Activated naive CD8-positive, alpha-beta T cell treated with anti-CD3 and anti-CD28 coated beads, Interleukin-2, amount 50 U/mL, for 16 hours (primary cell): ENCODE results near the gene MAU2.

Source experiments
- DNase-seq: peaks from one replicate; pipeline ENCODE4 v3.0.0-alpha.2; 2020; ENCODE audit warnings: low read depth, low spot score

The MAU2 gene, protein sequence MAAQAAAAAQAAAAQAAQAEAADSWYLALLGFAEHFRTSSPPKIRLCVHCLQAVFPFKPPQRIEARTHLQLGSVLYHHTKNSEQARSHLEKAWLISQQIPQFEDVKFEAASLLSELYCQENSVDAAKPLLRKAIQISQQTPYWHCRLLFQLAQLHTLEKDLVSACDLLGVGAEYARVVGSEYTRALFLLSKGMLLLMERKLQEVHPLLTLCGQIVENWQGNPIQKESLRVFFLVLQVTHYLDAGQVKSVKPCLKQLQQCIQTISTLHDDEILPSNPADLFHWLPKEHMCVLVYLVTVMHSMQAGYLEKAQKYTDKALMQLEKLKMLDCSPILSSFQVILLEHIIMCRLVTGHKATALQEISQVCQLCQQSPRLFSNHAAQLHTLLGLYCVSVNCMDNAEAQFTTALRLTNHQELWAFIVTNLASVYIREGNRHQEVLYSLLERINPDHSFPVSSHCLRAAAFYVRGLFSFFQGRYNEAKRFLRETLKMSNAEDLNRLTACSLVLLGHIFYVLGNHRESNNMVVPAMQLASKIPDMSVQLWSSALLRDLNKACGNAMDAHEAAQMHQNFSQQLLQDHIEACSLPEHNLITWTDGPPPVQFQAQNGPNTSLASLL

DNA sequence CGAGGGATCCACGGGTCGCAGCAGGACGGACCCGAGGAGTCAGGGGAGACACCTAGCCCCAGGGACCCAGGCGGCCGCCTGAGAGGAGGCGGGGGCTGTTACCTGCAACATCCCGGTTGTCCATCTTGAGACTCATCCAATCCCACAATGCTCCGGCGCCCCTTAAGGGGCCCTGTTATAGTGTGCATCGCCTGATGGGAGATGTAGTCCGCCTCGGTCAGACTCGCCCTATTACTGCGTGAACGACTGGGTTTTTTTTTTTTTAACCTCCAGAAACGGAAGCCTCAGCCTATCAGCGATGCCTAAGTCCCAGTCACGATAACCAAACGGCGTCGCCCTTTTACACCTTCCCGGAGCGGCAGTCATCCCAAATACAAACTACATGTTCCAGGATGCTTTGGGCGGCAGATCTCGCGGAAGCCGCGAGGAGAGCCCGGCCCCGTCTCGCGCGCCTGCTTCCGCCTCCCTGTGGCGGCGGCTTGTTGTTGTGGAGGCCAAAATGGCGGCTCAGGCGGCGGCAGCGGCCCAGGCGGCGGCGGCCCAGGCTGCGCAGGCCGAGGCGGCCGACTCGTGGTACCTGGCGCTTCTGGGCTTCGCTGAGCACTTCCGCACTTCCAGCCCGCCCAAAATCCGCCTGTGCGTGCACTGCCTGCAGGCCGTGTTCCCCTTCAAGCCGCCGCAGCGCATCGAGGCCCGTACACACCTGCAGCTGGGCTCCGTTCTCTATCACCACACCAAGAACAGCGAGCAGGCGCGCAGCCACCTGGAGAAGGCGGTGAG, at the start of gene MAU2, which contains the start of gene SUGP1:
Gene MAU2, plus strand, starts transcription at position 469 of the 780 bp plus-strand sequence. Its CDS starts 31 bp downstream, at position 500.
Gene SUGP1, minus strand, starts transcription at position 149 of the 780 bp plus-strand sequence. Its CDS starts 13 bp downstream, at position 136.
- DNase-seq, result peak; percentile 82

DNA sequence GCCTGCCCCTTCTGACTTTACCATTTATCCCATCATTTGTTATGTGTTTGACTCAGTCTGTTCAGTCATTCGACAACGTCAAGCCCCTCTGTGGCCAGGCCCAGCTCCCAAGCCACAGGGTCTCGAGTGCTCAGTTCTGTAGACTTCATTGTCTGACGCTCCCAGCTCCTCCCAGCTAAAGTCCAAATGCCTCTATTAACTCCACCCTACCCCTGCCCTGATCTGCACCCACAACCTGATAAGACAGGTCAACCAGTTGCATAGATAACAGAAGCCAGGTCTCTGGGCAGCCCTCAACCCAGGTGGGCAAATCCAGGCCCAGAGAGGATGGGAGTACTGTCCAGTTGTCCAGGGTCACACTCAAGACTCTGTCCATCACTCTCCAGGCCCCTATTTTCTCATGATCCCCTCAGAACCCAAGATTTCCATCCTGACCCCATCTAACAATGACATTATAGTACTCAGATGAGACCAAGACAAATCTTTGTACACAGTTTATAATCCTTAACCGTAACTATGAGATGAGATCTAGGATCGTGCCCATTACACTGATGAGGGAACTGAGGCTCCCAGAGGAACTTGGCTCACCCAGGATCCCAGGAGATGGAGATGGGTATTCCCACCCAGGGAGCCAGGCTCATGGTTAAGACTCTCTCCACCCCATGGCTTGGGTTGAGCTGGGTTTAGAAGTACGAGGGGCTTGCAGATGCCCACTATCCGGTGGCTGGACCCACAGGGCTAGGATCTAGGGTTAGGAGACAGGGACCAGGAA, 48.6 kb upstream of the MAU2 start:
- DNase-seq, result no peak

DNA sequence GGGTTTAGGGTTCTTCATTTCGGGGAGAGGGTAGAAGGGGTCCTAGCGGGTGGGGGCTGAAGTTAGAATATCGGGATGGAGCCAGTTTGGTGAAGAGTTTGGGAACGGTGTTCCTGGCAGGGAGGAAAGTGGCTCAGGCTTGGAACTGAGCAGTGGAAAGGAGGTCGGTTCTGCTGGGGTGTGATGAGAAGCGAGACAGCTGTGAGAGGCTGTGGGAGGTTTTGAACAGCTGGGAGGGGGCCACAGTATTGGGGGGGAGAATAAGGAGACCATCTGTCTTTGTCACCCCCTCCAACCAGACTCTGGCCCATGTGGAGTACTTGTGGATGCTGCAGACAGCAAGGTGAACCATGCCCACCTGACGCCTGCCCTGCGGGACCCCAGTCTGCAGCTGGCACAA, 46.5 kb upstream of the MAU2 start:
- no peak for DNase-seq

DNA sequence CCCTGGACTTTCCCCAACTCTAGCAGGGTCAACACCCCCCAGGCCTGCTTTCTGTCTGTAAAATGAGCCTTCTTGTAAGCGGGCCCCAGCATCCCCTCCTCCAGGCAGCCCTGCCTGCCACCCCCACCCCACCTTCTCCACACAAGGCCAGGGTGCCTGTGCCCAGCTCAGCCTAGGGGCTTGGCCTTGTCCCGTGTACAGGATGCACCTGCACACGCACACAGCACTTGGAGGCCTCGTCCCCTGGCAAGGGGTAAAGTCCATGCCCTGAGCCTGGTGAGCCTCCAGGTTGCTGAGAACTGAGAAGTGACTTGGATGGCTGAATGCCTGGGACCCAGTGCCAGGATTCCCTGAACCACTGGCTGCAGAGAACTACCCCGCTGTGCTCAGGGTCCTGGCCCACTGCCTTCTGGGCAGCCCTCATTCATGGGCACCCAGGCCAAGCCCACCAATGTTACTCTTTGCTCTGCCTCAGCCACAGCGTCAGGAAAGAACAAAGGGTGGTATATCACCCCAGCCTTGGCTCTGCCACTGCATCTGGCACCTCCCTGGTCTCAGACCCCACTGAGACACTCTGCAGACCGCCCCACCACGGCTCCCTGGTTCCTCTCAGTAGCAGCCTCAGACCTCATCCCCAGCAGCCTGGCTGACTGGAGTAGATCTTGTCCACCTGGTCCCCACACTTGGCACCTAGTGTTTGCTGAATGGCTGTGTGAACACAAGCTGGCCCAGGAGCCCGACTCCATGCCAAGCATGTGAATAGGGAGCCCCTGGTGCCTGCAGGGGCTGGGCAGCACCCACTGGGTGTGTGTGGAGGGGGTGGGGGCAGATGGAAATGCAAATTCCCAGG, 45.7 kb upstream of the MAU2 start:
- no peak for DNase-seq

DNA sequence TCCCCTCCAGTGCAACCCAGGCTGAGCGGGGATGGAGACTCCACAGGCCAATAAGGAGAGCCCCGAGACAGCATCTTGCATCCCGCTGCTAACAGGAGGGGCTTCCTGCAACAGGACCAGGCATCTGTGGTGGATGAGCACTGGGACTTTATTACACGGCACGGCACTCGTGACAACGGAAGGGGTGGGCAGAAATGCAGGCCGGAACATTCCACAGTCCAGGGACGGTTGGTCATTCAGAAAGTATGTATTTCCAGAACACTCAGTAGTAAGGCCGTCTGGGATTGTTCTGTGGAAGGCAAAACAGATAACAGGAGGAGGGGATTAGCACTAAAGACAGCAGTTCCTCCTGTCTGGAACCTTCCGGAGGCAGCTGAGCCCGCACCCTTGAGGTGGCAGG, 44.2 kb upstream of the MAU2 start:
- no peak for DNase-seq

DNA sequence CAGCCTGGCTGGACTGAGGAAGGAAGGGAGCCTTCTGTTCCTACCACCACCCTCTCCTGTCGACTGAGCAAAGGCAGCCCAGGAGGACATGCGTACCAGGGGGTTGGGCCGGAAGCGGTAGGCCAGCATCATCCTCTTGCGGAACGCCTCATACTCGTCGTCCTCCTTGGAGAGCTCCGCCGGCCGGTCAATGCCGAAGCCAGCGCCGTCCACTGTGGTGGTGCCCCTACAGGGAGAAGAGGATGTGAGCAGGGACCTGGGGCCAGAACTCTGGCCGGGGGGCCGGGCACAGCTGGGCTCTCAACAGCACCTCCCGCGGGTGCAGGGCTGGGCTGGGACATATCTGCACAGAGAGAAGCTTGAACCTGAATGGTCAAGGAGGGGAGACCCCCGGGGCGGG, 43.8 kb upstream of the MAU2 start:
- no peak for DNase-seq

DNA sequence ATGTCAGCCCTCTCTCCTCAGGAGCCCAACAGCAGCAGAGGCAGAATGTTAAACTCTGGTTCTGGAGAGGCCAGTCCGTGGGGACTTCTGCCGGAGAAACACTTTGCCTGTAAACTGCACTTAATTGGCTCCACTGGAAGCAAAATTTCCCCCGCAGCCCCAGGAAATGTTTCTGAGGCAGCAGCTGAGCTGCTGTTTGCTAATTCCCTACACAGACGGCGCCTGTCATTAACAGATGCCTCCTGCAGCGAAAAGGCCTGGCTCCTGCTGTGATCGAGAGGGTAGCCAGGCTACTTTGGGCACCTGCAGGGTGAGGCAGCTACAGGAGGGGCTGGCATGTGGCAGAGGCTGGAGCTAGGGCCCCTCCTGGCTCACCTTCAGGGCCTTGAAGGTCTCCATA, 42.3 kb upstream of the MAU2 start:
- DNase-seq, result no peak

DNA sequence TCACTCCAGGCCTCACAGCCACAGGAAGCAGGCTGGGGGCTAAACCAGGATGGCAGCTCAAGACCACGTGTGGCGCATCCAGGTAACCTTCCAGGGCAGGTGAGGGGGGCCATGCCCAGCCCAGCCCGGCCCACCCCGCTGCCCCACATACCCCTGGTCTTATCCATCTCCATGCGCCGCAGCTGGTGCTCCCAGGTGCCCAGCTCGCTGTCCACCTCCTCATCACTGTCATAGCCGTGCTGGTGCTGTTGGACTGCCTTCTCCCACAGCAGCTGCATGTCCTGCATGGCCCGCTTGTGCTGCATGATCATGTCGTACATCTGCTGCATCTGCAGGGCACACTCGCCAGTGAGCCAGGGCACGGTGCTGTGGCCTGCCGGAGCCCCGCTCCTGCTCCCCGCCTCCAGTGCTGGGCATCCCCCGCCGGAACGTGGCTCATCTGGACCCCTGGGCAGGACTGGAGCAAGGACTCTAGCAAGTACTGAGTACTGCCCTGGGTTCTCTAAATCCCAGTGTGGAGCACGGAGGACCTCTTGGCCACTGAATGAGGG, 41.5 kb upstream of the MAU2 start:
- DNase-seq, result no peak

DNA sequence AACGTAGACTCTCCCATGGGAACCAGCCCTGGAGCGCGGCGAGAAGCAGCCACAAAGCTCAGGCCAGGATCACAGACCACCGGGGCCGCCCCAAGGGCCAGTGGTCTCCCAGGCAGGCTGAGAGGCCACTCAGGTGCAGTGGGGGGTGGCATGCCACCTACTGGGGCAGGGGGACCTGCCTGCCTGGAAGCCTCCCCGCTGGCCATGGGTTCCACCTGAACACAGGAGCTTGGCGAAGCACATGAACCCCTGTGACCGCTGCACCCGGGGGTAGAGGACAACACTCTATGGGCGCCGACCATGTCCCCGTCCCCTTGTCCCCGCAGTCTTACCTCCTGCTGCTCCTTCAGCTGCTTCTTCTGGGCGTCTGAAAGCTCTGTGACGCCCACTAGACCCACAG, 40.8 kb upstream of the MAU2 start:
- DNase-seq, result no peak

DNA sequence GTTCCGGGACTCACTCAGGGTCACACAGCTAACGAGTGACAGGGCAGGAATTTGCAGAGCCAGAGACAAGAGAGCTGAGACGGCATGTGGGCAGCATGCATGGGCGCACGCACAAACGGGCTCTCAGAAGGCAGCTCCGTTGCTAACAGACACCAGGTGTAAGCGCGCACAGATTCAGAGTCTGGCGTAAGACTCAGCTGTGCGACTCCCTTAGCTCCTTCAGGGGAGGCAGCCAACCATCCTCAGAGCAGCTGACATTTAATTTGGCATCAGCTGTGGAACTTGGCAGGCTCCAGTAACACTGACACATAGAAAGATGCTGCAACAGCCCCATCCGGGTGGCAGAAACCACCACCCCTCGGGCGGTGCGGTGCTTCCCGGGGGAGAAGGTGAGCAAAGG, 40.1 kb upstream of the MAU2 start:
- DNase-seq, result no peak

DNA sequence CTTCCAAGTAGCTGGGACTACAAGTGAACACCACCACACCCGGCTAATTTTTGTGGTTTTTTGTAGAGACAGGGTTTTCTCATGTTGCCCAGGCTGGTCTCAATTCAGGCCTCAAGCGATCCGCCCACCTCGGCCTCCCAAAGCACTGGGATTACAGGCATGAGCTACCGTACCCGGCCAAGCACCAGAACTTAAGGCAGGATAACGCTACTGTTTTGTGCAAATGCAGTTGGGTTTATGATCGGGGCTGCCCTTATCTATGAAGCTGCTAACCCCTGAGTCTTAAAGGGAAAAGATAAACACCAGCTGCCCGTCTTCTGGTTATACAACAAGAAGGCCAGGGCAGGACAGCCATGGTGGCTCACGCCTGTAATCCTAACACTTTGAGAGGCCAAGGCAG, 34.9 kb upstream of the MAU2 start:
- DNase-seq, result no peak

DNA sequence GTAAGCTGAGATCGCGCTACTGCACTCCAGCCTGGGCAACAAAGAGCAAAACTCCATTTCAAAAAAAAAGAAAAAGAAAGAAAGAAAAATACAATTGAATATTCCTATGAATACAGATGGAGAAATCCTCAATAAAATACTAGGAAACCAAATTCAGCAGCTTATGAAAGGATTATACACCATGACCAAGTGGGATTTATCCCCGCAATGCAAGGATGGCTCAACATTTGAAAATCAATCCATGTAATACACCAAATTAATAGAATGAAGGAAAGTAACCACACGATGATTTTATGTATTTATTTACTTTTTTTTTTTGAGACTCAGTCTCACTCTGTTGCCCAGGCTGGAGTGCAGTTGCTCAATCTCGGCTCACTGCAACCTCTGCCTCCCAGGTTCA, 28.0 kb upstream of the MAU2 start:
- no peak for DNase-seq

DNA sequence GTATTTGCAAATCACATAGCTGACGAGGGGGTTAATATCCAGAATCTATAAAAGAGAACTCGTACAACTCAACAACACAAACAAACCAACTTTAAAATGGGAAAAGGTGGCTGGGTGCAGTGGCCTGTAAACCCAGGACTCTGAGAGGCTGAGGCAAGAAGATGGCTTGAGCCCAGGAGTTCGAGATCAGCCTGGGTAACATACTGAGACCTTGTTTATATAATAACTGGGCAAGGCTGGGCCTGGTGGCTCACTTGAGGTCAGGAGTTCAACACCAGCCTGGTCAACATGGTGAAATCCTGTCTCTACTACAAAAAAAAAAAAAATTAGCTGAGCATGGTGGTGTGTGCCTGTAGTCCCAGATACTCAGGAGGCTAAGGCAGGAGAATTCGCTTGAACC, 25.7 kb upstream of the MAU2 start:
- no peak for DNase-seq

DNA sequence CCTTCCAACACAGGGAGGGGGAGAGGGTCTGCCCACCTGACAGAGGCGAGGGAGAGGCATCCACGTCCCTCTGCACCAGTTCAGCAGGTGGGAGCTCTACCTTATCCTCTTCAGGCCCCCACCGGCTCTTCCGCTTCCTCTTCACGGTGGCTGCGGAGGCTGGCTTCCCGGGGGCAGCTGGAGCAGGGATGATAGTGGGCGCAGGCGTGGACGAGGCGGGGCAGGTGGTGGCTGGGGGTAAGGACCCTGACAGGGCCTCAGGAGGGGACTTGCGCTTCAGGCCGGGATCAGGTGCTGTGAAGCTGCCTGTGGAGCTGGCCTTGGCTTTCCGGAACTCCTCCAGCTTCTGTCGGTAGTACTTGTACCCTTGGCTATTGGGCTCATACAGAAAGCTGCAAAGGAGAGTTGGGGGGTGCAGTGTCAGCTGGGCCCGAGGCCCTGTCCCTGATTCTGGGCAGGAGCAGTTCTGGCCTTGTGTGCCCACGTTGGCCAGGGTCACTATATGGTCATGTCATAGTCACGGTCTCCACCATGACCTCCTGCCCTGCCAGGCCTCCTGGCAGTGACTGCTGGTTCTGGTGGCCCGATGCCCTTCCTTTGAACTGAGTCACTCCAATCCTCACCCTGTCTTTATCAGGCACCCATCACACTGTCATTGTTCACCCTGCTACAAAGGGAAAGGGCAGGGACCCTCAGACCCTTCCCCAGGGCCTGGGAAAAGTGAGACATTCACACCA, 23.5 kb upstream of the MAU2 start:
- no peak for DNase-seq

DNA sequence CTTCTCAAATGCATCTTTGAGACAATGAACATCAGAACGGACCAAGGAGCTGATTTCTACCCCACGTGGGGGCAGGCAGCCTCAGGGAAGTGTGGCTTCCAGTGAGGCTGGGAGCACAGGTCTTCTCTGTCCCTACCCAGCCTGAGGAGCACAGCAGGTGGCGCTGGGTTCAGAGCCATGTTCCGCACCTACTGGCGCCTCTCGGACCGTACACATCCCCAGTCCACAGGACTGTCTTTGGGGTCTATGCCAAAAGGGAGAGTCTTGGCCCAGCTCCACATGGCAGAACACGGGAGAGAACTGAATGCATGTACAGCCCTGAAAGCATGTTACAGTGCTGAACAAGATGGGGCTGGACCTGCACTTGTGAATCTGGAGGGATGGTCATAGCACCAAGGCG, 22.9 kb upstream of the MAU2 start:
- DNase-seq, result no peak

DNA sequence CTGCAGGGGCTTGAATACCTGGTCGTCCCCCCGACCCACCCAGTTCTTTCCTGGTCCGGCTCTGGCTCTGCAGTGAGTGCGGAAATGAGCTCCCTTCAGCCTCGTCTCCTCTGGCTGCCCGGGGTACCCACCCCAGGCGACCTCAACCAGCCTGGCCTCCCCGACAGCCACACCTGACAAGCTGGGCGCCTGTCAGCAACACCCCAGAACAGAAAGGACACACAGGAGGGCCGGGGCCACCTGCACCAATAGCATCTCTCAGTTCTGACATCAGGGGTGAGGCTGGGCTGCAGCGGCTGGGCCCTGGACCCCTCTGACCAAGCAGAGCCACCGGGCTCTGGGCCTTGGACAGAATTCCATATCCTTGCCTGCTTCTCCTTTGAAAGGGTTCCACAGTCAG, 20.0 kb upstream of the MAU2 start:
- DNase-seq, result no peak

DNA sequence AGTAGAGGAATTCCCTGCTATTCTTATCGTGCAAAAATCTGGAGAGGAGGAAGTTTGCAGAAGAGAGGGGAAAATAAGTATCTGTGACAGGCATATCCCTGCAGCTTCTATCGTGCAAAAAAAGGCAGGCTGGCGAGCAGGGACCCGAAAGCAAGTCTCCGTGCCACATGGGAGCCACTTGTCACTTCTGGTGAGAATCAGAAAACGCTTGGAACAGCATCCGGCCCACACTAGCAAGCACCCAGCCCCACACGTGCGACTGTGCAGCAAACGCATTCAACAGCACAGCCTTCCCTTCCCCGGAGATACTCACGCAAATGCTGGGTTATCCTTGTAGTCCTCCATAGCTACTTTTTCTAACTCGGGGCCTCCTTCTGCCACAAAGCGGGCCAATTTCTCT, 17.2 kb upstream of the MAU2 start:
- DNase-seq, result no peak

DNA sequence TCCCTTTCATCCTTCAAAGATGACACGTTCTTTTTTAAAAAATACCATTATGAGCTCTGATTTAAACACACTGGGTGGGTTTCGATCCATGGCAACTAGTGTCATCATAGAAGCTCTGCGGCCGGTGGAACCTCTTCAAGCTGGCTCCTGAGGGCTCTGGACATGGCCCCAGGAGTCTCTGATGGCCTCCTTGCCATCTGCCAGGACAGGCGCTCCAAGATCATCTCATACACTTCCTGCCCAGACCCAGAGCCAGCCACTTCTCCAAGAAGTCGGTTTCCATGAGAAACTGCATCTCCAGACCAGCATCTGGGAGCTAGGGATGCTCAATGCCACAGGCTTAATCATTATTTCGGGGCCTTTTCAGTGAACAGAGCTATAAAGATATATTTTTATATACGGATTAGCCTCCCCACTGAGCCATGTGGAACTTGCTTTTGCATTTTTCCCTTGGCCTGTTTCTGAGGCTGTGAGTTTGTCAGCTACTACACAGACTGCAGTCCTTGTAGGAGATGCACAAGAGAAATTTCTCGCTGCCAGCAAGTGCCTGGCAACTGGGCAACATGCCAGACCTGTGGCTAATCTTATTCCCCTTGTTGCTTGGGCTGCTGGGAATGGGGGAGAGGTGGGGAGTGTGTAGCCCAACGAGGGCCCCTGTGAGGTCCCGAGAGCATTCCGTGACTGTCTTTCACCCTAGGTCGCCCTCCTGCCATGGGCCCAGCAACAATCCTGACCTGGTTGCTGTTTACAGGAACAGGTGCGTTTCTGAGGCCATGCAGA, 16.3 kb upstream of the MAU2 start:
- no peak for DNase-seq

DNA sequence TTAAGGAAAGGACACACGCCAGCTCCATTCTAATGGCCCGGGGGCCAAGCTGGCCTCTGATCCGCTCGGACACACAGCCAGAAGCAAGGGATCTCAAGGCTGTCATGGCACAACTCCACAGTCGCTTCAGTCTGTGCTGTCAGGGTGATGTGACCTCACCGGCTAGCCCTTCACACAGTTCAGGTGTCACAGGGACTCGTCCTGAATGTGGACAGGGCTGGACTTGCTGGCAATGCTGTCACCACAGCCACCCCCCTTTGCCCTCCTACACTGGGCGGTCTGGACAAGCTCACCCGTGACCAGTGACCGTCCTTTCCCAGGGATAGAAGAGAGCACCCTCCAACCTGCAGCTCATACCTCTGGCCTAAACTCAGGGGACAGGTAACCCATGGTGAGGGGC, 15.6 kb upstream of the MAU2 start:
- no peak for DNase-seq
